HG02571 (cell line): Measurements from ENCODE around the gene ZBTB7A.

Experiments
- ATAC-seq: cut with Tn5 transposase; IDR thresholded peaks from one replicate; pipeline ENCODE4 v1.9.1; 2021; ENCODE audit warnings: mild to moderate bottlenecking, moderate library complexity; ENCODE audit not compliant: unreplicated experiment

The ZBTB7A gene

DNA sequence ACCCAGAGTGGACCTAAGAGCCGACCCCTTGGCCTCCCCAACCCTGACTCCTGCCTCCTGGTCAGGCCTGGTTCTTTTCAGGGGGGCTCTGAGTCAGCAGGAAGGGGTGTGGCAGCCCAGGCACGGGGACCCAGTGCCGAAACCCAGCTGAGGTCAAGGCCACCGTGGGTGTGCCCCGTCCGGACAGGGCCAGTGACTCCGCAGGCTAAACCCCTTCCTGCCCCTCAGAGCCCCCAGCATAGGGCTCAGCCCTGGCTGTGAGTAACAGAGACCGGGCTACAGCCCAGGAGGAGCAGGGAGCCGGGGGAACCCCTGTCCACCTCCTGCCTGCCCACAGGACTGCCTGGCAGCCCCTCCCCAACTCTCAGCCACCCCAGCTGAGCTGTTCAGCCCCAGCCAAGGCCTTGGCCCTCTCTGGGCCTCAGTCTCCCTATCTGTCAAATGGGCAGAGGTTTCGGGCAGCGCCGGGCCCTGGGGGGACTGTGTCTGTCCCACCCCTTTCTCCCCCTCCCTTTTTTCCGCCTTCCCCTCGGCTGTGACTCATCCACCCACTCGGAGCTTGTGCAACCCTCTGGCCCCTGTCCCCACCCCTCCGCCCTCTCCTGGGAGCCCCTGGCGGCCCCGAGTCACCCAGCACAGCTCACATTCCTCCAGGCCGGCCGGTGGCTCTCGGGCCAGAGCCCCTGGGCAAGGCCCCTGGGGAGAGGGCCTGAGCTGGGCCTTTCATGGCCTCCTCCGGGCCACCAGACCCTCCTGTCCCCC is 8.6 kb downstream of the ZBTB7A start:
- no peak for ATAC-seq

DNA sequence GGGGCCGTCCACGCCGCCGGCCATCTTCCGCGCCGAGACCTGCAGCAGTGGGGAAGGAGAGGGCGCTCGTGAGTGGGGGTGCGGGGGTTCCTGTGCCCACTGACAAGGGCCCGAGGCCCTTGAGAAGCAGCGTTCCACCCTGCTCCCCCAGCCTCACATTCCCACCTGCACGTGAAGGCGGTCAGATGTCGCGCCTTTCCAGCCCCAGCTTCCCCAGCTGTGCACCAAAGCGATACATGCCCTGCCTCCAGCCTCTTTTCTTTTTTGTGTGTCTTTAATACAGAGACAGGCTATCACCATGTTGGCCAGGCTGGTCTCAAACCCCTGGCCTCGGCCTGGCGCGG is 11.5 kb downstream of the ZBTB7A start:
- ATAC-seq: no peak

GRCh38 chr19:4054441-4055208 is 12.1 kb downstream of the ZBTB7A start:
- ATAC-seq: no peak

GRCh38 chr19:4053423-4054324 is 13.0 kb downstream of the ZBTB7A start:
- no peak for ATAC-seq

DNA sequence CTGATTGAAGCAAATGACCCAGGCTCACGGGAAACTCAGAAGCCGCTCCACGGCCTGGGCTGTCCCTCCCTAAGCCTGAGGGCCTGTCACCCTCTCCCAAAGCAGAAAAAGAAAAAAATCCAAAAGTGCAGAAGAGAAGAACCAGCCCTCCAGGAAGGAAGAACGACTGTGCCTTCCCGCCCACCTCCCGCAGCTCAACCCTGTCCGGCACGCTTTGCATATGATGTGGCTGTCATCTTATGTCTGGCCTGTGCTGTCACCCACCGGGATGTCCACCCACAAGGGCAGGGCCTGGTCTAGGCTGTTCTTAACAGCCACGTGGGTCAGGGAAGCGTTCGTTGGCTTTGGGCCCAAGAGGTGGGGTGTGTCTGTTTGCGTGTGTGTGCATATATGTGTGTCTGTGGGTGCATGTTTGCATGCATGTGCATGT is 13.7 kb downstream of the ZBTB7A start:
- no peak for ATAC-seq

DNA sequence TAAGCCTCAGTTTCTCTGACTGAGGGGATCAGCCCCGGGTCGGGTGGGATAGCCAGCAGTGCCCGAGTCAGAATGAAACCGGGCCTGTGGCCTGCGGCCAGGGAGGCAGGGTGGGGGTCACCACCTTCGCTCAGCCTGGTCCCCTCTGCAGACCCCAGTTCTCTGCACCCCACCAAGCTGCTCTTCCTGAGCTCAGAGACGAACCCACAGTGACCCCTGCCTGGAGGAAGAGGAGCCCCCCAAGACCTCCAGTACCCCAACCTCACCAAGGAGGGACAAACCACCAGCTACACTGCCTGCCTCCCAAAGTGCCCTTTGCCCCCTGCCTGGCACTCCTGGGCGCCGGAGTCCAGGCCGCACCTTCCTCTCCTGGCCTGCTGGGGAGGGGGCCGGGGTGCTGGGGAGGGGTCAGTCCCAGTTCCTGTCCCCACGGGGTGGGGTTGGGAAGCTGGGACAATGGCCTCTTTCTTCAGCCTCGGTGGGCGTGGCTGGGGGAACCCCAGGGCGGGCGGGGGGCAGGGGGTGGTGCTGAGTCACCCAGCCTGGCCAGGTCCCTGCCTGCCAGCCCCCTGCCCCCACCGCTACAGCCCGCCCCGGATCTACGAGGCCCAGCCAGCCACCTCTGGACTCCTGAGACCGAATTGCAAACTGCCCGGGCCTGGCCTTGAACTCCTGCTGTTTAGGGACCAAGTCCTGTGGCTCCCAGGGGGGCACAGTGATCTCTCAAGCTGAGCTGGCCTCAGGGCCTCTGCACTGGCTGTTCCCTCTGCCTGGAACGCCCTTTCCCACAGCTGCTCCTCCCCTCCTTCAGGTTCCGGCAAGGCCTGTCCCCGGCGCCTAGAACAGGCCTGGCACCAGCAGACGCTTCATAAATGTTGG is 14.3 kb downstream of the ZBTB7A start:
- no peak for ATAC-seq

DNA sequence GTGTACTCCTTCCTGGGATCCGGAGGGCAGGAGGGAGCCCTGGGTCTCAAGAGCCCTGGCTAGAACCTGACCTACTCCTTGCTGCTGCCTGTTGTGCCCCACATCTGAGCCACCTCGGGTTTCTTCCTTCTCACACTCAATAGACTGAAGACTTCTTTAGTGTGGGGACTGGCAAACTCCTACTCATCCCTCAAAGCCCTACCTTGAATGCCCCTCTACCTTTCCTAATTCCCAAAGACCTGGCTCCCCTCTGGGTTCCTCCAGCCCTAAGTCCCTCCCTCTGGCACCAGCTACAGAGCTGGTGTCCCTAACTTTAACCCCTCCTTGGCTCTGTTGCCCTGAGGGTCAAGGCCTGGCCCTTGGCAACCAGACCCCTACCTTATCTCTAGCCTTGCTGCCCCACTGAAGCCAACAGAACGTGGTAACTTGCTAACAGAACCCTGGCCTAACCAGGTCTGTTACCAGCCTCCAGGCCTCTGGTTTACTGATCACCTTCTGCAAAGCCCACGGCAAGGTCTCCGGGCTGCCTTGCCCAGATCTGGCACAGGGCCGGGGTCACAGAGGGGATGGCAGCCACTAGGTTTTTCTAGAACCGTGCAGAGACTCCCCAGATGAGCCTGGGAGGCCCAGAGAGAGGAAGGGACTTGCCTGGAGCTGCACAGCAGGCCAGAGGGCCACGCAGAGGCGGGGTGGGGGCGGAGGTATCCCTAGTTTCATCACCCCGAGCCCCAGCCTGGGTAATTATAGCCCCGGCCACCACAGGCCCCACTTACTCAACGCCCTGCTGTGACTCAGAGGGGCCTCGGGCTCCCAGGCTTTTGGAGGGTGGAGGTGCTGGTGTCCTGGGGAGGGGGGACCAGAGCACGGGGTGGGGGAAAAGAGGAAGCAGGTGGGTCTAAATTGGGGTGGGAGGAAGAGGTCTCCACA is 15.3 kb downstream of the ZBTB7A start:
- no peak for ATAC-seq

- no peak for ATAC-seq
These were observed 17.3 kb downstream of the ZBTB7A start for GRCh38 chr19:4049432-4049831.

DNA sequence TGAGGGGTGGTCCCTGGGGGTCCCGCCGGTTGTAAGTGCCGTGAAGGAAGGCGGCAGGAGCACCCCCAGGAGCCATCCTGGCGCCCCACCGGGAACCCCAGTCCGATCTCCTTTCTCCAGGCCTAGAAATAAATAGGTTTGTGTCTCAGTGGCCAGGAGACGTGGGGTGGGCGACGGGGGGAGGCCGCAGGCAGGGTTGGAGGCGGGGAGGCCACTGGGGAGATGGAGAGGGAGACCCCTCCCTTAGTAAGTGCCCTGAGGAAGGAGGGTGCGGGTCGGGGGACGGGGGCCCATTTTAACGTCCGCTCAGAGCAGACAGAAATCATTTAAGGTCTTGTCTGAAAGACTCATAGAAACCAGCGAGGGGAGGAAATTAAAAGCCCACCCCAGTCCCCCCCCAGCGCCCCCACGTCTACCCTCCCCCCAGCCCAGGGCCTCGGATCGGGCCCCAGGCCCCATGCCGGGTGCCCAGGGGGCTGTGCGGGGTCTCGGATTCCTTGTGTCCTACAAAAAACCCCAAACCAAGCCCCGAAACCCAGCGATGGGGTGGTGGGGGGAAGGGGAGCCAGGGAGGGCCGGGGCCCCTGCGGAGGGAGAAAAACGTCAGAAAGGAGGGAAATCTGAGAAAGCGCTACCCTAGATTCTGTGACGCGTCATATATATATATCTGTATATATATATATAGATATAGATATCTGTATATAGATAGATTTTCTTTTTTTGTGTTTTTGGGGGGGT is 19.6 kb downstream of the ZBTB7A start:
- no peak for ATAC-seq

- ATAC-seq: no peak
These were observed 20.4 kb downstream of the ZBTB7A start for GRCh38 chr19:4046362-4046691.

GRCh38 chr19:4045597-4046361 is 20.9 kb downstream of the ZBTB7A start:
- ATAC-seq: no peak

- ATAC-seq: no peak
These were observed 21.7 kb downstream of the ZBTB7A start for GRCh38 chr19:4044990-4045465.

DNA sequence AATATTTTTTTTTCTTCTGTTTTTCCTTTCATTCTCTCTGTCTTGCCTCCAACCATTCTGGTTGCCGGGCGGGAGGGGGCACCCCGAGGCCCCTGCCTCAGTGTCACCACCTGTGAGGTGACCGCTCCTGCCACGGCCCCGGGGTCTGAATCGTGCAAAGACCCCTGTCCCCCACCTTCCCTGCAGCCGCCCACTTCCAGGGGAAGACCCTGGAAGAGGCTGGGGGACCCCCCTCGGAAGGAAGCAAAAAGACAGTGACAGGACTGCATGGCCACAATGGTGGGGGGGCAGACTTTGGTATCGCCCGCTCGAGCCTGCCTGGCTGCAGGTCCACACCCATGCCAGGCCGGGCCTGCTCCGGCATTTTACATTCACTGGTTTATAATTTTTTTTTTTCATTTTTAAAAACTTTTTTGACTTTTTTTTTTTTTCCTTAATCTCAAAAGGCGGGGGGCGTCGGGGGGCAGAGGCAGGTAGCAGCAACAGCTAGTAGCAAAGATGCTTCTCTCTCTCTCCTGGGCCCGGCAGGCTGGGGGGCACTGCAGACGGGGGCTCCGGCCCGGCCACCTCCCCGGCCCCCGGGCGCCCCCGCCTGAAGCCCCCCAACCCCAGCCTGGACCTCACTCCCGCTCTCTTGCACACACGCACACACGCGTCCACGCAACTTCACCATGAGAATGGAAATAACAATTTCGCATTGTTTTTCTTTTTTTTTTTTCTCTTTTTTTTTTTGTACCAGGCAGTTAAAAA is 22.6 kb downstream of the ZBTB7A start:
- ATAC-seq: no peak

DNA sequence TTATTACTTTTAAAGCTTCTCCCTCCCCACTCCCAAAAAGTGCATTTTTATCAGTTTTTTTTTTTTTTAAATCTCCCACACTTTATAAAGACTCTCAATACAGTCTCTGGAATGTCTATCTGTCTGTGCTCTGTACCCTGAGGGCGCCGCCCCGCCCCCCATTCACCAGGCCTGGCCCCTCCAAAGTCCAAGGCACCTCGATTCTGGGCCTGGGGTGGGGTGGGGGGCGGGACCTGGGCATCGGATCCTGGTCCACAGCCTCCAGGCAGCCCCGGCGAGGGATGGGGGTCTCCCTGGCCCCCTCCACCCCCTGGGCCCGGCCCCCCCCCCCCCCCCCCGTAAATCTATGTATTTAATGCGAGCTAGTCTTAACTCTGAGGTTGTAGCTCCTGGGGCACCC is 23.3 kb downstream of the ZBTB7A start:
- ATAC-seq: no peak

- ATAC-seq: no peak
These were observed 24.0 kb downstream of the ZBTB7A start for GRCh38 chr19:4042731-4043082.

DNA sequence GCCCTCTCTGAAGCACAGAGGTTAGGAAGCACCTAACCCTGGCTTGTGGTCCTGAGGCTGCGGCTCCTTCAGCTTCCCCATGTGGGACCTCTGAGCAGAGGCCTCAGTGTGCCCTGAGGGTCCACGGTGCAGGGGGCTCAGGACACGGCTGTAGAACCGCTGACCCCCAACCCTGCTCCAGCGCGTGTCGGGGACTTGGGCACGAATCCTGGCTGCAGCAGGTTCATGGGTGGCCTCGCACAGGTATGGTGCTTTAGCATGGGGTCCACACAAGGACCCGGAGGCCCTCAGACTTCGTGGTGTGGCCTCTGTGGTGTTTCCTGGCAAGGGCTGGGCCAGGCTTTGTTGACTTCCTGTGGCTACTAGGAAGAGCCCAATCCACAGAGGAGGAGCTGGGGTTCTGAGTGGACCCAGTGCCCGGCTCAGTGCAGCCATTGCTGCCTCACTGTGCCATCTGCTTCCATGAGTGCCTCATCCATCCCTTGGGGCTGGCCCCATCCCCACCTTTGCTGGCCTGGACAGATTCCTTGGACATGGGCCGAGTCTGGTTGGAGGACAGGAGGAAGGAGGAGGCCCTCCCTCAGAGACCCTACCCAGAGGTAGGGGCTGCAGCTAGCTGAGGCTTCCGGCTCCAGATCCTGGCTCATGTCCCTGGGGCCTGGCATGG is 24.5 kb downstream of the ZBTB7A start:
- ATAC-seq: no peak
